K562 treated with DMSO at 1 percent for 4 hours (cell line): ENCODE results near the gene GARRE1. TPM values are rescaled to one million over a fixed set of nuclear protein-coding genes. Genes with fewer than 3 reads are reported as not detected.

ENCODE experiments used
- total RNA-seq: library from RNA; unstranded; fragments of 300-600 nt; gene quantifications from 2 replicates; pipeline ENCODE4 v1.2.3, GENCODE V29; 2022; ENCODE audit not compliant: insufficient read depth

Gene GARRE1, protein sequence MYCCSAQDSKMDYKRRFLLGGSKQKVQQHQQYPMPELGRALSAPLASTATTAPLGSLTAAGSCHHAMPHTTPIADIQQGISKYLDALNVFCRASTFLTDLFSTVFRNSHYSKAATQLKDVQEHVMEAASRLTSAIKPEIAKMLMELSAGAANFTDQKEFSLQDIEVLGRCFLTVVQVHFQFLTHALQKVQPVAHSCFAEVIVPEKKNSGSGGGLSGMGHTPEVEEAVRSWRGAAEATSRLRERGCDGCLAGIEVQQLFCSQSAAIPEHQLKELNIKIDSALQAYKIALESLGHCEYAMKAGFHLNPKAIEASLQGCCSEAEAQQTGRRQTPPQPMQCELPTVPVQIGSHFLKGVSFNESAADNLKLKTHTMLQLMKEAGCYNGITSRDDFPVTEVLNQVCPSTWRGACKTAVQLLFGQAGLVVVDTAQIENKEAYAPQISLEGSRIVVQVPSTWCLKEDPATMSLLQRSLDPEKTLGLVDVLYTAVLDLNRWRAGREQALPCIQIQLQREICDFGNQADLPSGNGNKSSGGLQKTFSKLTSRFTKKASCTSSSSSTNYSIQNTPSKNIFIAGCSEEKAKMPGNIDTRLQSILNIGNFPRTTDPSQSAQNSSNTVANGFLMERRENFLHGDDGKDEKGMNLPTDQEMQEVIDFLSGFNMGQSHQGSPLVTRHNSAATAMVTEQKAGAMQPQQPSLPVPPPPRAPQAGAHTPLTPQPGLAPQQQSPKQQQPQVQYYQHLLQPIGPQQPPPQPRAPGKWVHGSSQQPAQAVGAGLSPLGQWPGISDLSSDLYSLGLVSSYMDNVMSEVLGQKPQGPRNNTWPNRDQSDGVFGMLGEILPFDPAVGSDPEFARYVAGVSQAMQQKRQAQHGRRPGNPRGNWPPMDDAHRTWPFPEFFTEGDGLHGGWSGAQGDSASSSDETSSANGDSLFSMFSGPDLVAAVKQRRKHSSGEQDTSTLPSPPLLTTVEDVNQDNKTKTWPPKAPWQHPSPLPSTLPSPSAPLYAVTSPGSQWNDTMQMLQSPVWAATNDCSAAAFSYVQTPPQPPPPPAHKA (N-terminal part only)
- 12.7 and 16.5 TPM in 2 replicates for total RNA-seq

DNA sequence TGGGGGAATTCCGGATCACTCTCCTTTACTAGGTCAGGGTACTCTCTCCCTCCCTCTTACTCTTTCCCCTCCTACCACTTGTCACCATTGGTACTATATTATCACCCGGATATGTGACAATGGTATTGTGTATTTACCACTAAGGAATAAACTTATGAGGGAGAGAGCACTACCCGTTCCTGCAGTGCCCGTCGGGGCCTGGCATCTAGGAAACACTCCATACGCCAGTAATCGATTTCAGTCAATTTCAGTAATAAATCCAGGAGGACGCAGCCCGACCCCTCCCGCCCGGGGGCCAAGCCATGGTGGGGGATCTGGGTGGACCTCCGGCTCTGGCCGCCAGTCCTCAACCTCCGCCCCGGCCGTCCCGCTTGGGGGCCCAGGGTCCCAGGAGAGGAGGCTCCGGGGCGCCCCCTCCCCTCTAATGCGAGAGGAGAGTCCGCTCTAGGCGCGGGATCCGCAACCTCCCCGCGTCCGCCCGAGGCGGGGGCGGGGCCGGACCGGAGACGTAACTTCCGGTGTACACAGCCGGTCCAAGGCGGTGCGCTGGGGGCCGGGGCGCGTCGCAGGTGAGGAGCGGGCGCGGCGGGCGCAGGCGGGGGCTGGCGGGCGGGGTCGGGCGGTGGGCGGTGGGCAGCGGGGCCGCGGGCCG, at the start of gene GARRE1:
Gene GARRE1, plus strand, starts transcription at position 509 of the 652 bp plus-strand sequence. CDS start 45,920 bp downstream, outside the sequence.

Other genes with a start within 250 kb of the GARRE1 start
- gene LSM14A, start 82.0 kb upstream of the GARRE1 start, total RNA-seq = 54.4 and 78.0 TPM in 2 replicates
- 165 and 176 TPM in 2 replicates for gene GPI, start 110.6 kb downstream of the GARRE1 start, total RNA-seq
- gene PDCD2L, start 149.8 kb downstream of the GARRE1 start, total RNA-seq = 15.8 and 21.1 TPM in 2 replicates
- gene UBA2, start 173.8 kb downstream of the GARRE1 start, total RNA-seq = 137 and 148 TPM in 2 replicates
- gene WTIP, start 227.2 kb downstream of the GARRE1 start, total RNA-seq = 0.06 and 0.08 TPM in 2 replicates